GM18505 (cell line): Measurements from ENCODE around the gene STRIT1.
"Not testable (repeated sequence)": the region's sequence is repeated elsewhere in the genome, so short reads cannot be mapped to it uniquely, and the experiment has no call there.

ENCODE experiments used
- ATAC-seq: cut with Tn5 transposase; IDR thresholded peaks from one replicate; pipeline ENCODE4 v1.9.1; 2021; ENCODE audit not compliant: unreplicated experiment
- POLR2A ChIP-seq: IDR thresholded peaks from 4 replicates; pipeline ENCODE4 v1.6.1; 2011; ENCODE audit warnings: borderline replicate concordance; ENCODE audit not compliant: insufficient read depth, insufficient read length; ENCODE audit errors: extremely low read depth

The STRIT1 gene

GRCh38 chr3:155270485-155271342 lies 22.8 kb downstream of the STRIT1 start:
- no peak for TF ChIP-seq POLR2A
- ATAC-seq = no peak

- no peak for ATAC-seq
- no peak for TF ChIP-seq POLR2A
Measured at GRCh38 chr3:155270063-155270462, 23.4 kb downstream of the STRIT1 start.

- ATAC-seq = not testable (repeated sequence)
Measured at GRCh38 chr3:155262855-155263254, 30.6 kb downstream of the STRIT1 start.

GRCh38 chr3:155262295-155262694 lies 31.2 kb downstream of the STRIT1 start:
- no peak for TF ChIP-seq POLR2A
- no peak for ATAC-seq

- no peak for TF ChIP-seq POLR2A
- ATAC-seq = no peak
Measured at GRCh38 chr3:155254445-155254844, 39.0 kb downstream of the STRIT1 start.

GRCh38 chr3:155252535-155252934 lies 40.9 kb downstream of the STRIT1 start:
- ATAC-seq = no peak
- no peak for TF ChIP-seq POLR2A

GRCh38 chr3:155252021-155252420 lies 41.5 kb downstream of the STRIT1 start:
- ATAC-seq = no peak
- TF ChIP-seq POLR2A = no peak

GRCh38 chr3:155248531-155249187 lies 44.8 kb downstream of the STRIT1 start:
- no peak for ATAC-seq

GRCh38 chr3:155244699-155245098 lies 48.8 kb downstream of the STRIT1 start:
- ATAC-seq = no peak
- no peak for TF ChIP-seq POLR2A

More at GRCh38 chr3:155248531-155249187, 44.8 kb downstream of the STRIT1 start:
- TF ChIP-seq POLR2A = no peak

GRCh38 chr3:155244216-155244615 lies 49.3 kb downstream of the STRIT1 start:
- no peak for ATAC-seq
- no peak for TF ChIP-seq POLR2A

- no peak for TF ChIP-seq POLR2A
- no peak for ATAC-seq
Measured at GRCh38 chr3:155243512-155243921, 50.0 kb downstream of the STRIT1 start.

- no peak for ATAC-seq
- no peak for TF ChIP-seq POLR2A
Measured at GRCh38 chr3:155242342-155242741, 51.1 kb downstream of the STRIT1 start.

- TF ChIP-seq POLR2A = no peak
- no peak for ATAC-seq
Measured at GRCh38 chr3:155241579-155241978, 51.9 kb downstream of the STRIT1 start.
